ENCODE data around the gene ZNF667.

Gene ZNF667

DNA sequence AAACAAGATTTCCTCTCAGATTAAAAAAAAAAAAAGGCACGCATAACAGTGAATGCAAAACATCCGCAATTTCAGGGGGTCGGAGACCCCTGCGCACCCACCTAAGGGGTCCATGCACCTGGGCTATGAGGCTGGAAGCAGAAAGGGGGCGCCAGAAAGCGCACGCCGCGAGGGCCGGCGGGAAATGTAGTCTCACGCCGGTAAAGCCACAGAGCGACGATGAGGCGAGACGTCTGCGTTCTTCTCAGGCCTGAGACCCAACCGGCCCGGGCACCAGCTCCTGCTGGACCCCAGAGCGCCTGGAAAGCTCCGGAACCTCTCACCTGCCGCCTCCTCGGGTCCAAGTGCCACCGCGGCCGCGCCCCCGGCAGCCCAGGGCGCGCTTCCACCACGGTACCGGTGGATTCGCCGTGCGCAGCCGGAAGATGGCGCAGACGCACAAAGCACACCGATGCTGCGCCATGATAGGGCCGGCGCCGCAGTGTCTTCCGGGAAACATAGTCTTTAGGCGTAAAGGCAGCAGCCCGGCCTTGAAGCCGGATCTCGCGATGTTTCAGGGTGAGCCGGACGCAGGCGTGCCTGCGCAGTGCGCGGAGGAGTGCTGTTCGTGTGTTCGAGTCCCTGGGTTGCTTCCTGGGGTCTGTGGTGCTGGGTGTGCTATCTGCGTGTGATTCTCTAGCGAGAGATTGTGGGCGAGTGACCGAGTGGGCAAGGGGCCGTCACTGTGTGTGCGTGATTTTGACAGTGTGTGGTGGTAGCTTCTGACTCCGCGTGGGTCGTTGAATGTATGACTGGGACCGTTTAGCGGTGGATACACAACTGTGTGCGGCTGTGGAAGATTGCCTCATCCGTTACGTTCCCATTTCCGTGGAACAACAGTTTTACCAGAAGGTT, 83.8 kb downstream of the ZNF667 start, which contains the start of gene ZNF582:
TSS of gene ZNF582 (minus strand) at position 416 of the 894 bp plus-strand sequence. CDS start 1,782 bp downstream, outside the sequence.
- DNase-seq: peak; percentile 67 to 99 (median 90)

All from C1 segment of cervical spinal cord (tissue), 14 donors.